AML-193 (cell line): ENCODE results near the gene CYB5D1.
A peak's percentile ranks its signal among the peaks of the same experiment; 100 is the strongest.

ENCODE experiments used
- DNase-seq, 2 experiments: peaks; one replicate each; lab custom pipeline; 2025; lab: John Stamatoyannopoulos, UW

CYB5D1 gene

DNA sequence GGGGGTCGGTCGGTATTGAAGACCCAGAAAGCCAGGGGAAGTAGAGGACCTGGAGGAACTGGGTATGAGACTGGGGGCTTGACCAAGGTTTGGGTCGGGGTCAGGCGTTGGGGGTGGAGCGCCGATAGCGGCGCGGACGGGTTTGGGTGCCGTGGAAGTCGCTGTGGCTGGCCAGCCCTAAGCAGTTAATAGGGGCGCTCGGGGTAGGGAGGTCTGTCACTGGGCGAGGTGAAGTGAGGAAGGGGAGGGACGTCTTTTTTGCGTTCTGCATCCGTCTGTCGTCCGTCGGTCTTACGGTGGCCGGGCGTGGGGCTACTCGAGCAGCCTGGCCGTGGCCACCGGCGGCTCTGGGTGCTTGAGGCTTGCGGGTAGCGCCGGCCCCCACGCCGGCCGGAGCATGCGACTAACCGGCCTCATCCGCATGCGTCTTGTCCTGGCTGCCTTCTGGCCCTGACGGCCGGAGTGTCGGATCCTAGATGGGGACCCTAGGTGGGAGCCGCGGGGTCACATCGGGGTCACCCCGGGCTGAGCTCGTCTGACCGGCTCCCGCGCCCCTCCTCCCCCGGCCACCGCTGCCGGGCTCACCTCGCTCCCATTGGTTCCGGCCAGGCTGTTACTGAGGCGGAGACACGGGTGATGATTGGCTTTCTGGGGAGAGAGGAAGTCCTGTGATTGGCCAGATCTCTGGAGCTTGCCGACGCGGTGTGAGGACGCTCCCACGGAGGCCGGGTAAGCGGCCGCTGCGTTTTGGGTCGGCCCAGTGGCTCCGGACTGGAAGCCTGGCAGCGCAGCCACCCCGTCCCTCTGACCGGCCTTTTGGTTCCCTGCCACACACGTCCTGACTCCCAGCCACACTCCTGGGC is 13.3 kb upstream of the CYB5D1 start:
- DNase-seq: peak; percentile 50 to 56

DNA sequence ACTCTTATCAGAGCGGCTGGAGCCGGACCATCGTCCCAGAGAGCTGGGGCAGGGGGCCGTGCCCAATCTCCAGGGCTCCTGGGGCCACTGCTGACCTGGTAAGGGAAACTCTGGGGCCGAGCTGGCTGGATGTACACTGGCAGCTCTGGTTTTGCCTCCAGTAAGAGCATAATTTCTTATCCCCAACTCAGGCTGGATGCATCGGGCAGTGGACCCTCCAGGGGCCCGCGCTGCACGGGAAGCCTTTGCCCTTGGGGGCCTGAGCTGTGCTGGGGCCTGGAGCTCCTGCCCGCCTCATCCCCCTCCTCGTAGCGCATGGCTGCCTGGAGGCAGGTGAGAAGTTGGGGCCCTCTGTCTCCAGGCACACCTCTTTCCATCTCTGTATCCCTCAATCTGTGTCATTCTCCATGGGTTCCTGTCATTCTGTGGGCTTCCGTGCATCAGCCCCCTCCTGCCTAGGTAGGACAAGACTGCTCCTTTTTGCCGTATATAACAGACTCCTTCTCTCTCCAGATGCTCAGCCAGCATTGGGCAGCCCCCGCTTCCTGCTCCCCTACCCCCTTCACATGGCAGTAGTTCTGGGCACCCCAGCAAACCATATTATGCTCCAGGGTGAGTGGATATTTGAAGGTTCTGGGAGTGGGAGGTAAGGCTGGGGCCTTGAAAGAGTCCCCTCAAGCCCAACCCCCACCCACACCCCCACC is 12.3 kb upstream of the CYB5D1 start:
- DNase-seq: no peak

DNA sequence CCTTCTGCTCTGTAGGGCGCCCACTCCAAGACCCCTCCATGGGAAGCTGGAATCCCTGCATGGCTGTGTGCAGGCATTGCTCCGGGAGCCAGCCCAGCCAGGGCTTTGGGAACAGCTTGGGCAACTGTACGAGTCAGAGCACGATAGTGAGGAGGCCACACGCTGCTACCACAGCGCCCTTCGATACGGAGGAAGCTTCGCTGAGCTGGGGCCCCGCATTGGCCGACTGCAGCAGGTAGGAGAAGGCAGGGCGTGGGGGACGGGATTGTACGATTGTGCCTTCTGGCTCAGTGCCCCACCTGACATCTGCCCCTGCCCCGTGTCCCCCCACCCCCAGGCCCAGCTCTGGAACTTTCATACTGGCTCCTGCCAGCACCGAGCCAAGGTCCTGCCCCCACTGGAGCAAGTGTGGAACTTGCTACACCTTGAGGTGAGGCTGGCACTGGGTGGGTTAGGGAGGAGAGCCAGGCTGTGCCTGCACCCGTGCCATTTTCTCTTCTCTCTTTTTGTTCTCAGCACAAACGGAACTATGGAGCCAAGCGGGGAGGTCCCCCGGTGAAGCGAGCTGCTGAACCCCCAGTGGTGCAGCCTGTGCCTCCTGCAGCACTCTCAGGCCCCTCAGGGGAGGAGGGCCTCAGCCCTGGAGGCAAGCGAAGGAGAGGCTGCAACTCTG is 11.6 kb upstream of the CYB5D1 start:
- no peak for DNase-seq

DNA sequence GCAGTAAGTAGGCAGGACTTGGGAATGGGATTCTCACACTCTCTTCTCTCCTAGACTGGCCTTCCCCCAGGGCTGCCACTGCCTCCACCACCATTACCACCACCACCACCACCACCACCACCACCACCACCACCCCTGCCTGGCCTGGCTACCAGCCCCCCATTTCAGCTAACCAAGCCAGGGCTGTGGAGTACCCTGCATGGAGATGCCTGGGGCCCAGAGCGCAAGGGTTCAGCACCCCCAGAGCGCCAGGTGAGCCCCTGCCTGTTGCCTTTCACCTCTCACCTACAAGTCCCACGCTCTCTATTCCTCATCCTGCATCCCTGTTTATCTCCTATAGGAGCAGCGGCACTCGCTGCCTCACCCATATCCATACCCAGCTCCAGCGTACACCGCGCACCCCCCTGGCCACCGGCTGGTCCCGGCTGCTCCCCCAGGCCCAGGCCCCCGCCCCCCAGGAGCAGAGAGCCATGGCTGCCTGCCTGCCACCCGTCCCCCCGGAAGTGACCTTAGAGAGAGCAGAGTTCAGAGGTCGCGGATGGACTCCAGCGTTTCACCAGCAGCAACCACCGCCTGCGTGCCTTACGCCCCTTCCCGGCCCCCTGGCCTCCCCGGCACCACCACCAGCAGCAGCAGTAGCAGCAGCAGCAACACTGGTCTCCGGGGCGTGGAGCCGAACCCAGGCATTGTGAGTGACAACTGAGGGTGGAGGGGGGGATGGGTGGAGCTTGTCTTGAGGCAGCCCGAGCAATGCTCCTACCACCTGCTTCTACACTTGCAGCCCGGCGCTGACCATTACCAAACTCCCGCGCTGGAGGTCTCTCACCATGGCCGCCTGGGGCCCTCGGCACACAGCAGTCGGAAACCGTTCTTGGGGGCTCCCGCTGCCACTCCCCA is 10.8 kb upstream of the CYB5D1 start:
- no peak for DNase-seq

DNA sequence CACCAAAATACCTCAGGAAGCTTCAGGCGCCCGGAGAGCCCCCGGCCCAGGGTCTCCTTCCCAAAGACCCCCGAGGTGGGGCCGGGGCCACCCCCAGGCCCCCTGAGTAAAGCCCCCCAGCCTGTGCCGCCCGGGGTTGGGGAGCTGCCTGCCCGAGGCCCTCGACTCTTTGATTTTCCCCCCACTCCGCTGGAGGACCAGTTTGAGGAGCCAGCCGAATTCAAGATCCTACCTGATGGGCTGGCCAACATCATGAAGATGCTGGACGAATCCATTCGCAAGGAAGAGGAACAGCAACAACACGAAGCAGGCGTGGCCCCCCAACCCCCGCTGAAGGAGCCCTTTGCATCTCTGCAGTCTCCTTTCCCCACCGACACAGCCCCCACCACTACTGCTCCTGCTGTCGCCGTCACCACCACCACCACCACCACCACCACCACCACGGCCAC is 9.6 kb upstream of the CYB5D1 start:
- DNase-seq: no peak

DNA sequence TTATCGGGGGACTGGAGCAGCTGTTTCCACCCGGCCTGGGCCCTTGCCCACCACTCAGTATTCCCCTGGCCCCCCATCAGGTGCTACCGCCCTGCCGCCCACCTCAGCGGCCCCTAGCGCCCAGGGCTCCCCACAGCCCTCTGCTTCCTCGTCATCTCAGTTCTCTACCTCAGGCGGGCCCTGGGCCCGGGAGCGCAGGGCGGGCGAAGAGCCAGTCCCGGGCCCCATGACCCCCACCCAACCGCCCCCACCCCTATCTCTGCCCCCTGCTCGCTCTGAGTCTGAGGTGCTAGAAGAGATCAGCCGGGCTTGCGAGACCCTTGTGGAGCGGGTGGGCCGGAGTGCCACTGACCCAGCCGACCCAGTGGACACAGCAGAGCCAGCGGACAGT is 9.1 kb upstream of the CYB5D1 start:
- no peak for DNase-seq

DNA sequence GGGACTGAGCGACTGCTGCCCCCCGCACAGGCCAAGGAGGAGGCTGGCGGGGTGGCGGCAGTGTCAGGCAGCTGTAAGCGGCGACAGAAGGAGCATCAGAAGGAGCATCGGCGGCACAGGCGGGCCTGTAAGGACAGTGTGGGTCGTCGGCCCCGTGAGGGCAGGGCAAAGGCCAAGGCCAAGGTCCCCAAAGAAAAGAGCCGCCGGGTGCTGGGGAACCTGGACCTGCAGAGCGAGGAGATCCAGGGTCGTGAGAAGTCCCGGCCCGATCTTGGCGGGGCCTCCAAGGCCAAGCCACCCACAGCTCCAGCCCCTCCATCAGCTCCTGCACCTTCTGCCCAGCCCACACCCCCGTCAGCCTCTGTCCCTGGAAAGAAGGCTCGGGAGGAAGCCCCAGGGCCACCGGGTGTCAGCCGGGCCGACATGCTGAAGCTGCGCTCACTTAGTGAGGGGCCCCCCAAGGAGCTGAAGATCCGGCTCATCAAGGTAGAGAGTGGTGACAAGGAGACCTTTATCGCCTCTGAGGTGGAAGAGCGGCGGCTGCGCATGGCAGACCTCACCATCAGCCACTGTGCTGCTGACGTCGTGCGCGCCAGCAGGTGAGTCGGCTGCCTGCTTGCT is 8.6 kb upstream of the CYB5D1 start:
- DNase-seq: no peak

DNA sequence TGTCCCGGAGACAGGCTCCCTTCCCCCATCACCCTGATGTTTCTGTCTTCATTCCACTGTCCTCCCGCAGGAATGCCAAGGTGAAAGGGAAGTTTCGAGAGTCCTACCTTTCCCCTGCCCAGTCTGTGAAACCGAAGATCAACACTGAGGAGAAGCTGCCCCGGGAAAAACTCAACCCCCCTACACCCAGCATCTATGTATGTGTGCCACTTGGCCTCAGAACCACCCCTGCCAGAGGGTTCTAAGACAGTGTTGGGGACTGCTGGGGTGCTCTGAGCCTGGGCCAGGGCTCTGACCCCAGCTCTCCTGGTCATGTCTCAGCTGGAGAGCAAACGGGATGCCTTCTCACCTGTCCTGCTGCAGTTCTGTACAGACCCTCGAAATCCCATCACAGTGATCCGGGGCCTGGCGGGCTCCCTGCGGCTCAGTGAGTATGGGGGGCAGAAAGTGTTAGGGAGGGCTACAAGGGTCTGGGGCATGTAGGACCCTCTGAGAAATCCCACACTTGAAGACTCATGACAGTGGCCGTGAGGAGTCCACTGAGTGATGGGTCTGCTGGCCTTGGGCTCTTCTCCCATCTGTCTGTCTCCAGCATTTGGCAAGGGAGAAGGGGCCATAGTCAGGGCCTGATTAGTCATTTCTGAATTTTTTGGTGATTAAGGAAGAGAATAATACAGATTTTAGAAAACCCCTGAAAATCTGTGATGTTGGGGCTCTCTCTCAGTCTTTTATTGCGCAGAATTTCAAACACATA is 7.9 kb upstream of the CYB5D1 start:
- DNase-seq: no peak

DNA sequence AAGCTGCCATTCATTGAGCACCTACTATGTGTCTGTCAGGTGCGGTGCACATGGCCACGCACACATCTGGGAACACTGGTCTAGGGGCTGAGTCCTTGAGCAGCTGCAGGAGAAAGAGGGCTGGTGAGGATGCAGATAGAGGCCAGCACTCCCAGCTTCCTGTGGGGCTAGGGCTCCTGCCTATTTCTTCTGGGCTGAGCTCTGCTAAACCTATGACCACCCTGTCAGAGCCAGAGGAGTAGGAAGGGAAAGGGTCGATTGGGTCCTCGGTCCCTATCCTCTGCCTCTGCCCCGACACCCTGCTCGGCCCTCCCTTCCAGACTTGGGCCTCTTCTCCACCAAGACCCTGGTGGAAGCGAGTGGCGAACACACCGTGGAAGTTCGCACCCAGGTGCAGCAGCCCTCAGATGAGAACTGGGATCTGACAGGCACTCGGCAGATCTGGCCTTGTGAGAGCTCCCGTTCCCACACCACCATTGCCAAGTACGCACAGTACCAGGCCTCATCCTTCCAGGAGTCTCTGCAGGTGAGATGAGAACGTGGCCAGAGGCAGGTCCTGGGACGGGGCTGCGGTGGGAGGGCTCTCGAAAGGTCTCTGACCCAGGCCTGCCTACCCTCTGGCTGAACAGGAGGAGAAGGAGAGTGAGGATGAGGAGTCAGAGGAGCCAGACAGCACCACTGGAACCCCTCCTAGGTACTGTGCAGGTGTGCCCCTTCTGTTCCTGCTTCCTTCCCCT is 6.9 kb upstream of the CYB5D1 start:
- no peak for DNase-seq

DNA sequence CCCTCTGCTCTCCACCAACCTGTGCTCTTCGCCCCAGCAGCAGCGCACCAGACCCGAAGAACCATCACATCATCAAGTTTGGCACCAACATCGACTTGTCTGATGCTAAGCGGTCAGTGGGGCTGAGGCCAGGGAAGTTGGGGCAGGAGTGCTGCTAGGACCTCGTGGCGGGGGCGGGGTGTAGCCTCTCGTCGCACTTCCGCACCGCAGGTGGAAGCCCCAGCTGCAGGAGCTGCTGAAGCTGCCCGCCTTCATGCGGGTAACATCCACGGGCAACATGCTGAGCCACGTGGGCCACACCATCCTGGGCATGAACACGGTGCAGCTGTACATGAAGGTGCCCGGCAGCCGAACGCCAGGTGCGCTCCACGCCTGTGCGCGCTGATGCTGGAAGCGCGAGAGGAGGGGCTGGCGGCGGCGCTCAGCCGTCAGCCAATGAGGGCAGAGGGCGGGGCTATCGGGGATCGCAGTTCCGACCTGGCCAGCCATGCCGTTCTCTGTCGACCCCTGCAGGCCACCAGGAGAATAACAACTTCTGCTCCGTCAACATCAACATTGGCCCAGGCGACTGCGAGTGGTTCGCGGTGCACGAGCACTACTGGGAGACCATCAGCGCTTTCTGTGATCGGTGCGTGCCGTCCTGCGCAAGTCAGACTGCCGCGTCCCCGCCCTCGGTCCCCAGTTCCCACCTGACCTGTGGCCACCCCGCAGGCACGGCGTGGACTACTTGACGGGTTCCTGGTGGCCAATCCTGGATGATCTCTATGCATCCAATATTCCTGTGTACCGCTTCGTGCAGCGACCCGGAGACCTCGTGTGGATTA is 6.2 kb upstream of the CYB5D1 start:
- peak; percentile 51 to 53 for DNase-seq

DNA sequence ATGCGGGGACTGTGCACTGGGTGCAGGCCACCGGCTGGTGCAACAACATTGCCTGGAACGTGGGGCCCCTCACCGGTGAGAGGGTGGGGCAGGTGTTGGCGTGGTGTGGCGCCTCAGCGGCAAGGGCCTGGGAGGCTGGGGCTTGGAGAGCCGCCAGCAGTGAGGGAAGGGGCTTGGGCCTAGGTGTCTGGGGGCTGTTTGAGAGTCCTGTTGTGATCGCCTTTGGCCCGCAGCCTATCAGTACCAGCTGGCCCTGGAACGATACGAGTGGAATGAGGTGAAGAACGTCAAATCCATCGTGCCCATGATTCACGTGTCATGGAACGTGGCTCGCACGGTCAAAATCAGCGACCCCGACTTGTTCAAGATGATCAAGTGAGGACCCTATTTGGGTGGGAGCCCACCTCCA is 5.5 kb upstream of the CYB5D1 start:
- no peak for DNase-seq

DNA sequence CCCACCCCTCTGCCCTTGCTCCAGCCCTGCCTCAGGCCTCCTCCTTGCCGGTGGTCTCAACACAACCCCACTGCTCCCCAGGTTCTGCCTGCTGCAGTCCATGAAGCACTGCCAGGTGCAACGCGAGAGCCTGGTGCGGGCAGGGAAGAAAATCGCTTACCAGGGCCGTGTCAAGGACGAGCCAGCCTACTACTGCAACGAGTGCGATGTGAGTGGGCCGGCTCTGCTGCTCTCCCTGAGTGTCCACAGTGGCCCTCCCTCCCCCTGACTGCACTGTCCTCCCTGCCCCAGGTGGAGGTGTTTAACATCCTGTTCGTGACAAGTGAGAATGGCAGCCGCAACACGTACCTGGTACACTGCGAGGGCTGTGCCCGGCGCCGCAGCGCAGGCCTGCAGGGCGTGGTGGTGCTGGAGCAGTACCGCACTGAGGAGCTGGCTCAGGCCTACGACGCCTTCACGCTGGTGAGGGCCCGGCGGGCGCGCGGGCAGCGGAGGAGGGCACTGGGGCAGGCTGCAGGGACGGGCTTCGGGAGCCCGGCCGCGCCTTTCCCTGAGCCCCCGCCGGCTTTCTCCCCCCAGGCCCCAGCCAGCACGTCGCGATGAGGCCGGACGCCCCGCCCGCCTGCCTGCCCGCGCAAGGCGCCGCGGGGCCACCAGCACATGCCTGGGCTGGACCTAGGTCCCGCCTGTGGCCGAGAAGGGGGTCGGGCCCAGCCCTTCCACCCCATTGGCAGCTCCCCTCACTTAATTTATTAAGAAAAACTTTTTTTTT is 4.7 kb upstream of the CYB5D1 start:
- DNase-seq: no peak

DNA sequence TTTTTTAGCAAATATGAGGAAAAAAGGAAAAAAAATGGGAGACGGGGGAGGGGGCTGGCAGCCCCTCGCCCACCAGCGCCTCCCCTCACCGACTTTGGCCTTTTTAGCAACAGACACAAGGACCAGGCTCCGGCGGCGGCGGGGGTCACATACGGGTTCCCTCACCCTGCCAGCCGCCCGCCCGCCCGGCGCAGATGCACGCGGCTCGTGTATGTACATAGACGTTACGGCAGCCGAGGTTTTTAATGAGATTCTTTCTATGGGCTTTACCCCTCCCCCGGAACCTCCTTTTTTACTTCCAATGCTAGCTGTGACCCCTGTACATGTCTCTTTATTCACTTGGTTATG is 4.1 kb upstream of the CYB5D1 start:
- DNase-seq: no peak

DNA sequence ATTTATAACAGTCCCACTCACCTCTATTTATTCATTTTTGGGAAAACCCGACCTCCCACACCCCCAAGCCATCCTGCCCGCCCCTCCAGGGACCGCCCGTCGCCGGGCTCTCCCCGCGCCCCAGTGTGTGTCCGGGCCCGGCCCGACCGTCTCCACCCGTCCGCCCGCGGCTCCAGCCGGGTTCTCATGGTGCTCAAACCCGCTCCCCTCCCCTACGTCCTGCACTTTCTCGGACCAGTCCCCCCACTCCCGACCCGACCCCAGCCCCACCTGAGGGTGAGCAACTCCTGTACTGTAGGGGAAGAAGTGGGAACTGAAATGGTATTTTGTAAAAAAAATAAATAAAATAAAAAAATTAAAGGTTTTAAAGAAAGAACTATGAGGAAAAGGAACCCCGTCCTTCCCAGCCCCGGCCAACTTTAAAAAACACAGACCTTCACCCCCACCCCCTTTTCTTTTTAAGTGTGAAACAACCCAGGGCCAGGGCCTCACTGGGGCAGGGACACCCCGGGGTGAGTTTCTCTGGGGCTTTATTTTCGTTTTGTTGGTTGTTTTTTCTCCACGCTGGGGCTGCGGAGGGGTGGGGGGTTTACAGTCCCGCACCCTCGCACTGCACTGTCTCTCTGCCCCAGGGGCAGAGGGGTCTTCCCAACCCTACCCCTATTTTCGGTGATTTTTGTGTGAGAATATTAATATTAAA is 3.6 kb upstream of the CYB5D1 start:
- DNase-seq: no peak

DNA sequence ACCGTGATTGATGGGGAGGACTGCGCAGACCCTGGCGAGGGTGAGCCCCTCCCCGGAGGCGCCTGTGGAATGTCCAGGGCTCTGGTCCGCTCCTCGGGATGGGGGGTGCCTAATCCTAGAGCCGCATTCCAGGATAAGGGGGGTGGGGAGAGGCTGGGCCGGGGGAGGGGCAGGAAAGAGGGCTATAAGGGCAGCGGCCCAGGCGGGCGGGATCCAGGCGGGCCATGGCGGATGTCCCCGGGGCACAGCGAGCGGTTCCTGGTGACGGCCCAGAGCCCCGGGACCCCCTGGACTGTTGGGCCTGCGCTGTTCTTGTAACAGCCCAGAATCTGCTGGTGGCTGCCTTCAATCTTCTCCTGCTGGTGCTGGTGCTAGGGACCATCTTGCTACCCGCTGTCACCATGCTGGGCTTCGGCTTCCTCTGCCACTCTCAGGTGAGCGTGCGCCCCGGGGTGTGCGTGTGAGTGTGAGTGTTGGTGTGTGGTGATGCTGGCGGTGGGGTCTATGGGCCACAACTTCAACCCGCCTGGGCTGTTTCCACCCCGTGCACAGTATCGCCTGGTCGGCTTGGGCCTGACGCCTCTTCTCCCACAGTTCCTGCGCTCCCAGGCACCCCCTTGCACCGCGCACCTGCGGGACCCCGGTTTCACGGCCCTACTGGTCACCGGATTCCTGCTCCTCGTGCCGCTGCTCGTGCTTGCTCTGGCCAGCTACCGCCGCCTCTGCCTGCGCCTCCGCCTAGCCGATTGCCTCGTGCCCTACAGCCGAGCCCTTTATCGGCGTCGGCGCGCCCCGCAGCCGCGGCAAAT is 2.7 kb upstream of the CYB5D1 start, which contains the start of gene TMEM88:
Gene TMEM88, plus strand, starts transcription at position 216 of the 809 bp plus-strand sequence. Its CDS starts 9 bp downstream, at position 225.
- no peak for DNase-seq

DNA sequence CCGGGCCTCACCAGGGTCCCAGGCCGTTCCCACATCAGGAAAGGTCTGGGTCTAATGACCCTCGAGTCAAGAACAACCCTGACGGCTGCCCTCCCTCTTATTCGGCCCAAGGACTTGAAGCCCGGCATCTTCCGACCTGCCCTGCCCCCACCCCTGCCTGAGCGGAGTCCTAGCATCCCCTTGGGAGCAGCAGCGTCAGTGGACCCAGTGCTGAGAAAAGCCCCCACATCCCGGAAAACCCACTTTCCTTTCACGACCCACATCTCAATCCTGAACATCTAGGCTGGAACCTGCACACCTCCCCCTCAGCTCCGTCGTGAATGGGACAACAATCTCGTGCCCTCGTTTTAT is 2.2 kb upstream of the CYB5D1 start:
- no peak for DNase-seq
